ENCODE data around the gene CRK.
"Not testable (repeated sequence)": the region's sequence is repeated elsewhere in the genome, so short reads cannot be mapped to it uniquely, and the experiment has no call there.

Gene CRK

DNA sequence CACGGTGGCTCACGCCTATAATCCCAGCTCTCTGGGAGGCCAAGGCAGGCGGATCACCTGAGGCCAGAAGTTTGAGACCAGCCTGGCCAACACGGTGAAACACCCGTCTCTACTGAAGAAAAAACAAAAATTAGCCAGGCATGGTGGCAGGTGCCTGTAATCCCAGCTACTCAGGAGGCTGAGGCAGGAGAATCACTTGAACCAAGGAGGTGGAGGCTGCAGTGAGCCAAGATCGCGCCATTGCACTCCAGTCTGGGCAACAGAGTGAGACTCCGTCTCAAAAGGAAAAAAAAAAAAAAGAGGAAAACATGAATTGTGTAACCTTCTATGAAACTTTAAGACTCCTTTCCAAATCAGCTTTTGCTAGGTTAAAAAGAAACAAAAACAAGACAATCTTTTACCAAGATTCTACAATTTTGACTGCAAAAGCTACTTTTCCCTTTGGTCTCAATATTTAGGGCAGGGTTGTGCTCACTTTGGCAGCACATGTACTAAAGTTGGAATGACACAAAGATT lies 69.3 kb downstream of the CRK start:
- not testable (repeated sequence) for DNase-seq (ENCODE audit: low spot score)

DNA sequence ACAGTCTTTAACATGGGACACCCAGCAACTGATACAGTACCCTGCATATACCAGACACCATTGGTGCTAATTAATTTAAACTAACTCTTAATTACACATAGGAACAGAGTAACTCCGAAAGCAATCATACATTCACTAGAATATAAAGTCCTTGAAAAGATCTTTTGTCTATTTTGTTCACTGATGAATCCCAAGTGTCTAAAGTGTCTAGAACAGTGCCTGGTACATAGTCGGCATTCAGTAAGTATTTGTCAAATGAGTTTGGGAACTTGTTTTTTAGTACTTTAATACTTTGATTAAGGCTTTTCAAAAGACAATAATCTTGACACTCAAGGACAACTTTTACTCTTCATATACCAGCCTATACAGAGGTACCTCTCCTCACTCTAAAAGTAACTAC lies 69.8 kb downstream of the CRK start:
- no peak for DNase-seq (ENCODE audit: low spot score)

DNA sequence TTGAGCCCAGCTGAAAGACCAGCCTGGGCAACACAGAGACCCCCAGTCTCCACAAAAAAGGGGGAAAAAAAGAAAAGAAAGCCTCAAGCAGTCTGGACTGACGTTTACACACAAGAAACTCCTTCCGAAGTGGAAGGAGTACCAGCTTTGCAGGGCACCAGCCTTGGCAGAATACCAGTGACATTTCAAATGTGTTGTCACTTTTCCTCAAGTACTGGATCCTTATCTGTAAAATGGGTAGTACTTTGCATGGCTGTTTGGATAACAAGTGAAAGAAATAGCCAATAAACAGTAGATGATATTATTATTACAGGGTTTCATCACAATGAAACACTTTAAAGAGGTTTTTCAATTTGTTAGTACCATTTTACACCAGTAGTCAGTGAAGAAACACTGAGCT lies 70.2 kb downstream of the CRK start:
- DNase-seq (ENCODE audit: low spot score) = no peak

- no peak for DNase-seq (ENCODE audit: low spot score)
Measured at GRCh38 chr17:1384905-1385435, 71.1 kb downstream of the CRK start.

DNA sequence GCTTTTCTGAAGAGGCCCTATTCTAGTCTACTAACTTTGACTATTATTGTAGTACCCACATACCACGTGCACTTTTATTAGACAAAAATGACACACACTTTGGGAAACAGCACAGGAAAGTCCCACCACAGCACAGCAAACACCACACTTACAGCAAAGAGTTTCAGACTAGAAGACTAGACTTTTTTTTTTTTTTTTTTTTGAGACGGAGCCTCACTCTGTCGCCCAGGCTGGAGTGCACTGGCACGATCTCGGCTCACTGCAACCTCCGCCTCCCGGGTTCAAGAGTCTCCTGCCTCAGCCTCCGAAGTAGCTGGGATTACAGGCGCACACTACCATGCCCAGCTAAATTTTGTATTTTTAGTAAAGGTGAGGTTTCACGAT lies 76.1 kb downstream of the CRK start:
- DNase-seq (ENCODE audit: low spot score) = no peak

GRCh38 chr17:1379208-1379929 lies 76.7 kb downstream of the CRK start:
- DNase-seq (ENCODE audit: low spot score) = no peak

DNA sequence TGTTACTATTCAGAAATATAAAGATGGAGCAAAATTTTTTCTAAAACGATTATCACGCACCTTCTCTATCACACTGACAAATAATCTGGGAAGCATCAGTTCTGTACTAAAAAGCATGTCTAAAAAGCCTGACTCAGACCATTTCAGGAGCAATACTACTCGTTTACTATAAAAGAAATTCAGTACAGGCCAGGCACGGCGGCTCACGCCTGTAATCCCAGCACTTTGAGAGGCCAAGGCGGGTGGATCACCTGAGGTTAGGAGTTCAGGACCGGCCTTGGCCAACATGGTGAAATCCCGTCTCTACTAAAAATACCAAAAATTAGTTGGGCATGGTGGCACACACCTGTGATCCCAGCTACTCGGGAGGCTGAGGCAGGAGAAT lies 77.6 kb downstream of the CRK start:
- not testable (repeated sequence) for DNase-seq (ENCODE audit: low spot score)

DNA sequence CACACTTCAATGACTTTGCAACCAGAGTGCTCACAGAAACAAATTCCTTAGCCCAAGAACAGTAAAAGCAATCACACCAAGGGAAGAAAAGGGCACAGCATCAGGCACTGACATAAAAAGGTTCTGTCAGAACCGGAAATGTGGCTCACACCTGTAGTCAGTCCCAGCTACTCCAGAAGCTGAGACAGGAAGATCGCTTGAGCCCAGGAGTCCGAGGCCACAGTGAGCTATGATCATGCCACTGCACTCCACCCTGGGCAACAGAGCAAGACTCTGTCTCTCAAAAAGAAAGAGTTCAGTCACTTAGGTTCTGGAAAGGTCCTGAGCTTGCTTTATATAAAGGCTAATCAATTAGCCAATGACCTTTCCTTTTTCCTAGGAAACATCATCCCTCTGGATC lies 78.7 kb downstream of the CRK start:
- no peak for DNase-seq (ENCODE audit: low spot score)

DNA sequence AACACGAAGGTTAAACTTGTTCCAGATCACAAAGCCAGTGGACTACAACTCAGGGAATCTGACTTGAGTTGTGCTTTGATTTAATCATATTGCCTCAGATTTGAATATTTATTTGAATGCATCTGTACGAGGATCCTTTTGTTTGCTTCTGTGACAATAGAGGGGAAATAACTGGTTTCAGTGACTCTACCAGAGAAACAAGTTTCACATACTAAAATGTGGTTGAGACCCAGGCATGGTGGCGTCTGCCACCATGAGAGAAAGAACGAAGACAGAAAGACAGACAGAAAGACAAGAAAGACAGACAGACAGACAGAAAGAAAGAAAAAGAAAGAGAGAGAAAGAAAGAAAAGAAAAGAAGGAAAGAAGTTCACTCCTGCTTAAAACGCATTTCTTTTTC lies 80.0 kb downstream of the CRK start:
- no peak for DNase-seq (ENCODE audit: low spot score)

- no peak for DNase-seq (ENCODE audit: low spot score)
Measured at GRCh38 chr17:1375615-1376014, 80.4 kb downstream of the CRK start.

GRCh38 chr17:1374431-1375177 lies 81.4 kb downstream of the CRK start:
- DNase-seq (ENCODE audit: low spot score) = no peak

- DNase-seq (ENCODE audit: low spot score) = no peak
Measured at GRCh38 chr17:1373707-1374237, 82.3 kb downstream of the CRK start.

DNA sequence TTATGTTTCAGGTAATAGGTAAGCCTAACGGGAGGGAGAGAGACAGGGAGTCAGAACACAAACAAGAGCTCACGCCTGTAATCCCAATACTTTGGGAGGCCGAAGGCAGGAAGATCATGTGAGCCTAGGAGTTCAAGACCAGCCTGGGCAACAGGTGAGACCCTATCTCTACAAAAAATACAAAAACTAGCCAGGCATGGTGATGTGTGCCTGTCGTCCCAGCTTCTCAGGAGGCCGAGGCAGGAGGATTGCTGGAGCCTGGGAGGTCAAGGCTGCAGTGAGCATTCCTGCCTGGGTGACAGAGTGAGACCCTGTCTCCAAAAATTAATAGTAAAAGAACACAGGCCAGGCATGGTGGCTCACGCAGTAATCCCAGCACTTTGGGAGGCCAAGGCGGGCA lies 83.4 kb downstream of the CRK start:
- DNase-seq (ENCODE audit: low spot score) = no peak

DNA sequence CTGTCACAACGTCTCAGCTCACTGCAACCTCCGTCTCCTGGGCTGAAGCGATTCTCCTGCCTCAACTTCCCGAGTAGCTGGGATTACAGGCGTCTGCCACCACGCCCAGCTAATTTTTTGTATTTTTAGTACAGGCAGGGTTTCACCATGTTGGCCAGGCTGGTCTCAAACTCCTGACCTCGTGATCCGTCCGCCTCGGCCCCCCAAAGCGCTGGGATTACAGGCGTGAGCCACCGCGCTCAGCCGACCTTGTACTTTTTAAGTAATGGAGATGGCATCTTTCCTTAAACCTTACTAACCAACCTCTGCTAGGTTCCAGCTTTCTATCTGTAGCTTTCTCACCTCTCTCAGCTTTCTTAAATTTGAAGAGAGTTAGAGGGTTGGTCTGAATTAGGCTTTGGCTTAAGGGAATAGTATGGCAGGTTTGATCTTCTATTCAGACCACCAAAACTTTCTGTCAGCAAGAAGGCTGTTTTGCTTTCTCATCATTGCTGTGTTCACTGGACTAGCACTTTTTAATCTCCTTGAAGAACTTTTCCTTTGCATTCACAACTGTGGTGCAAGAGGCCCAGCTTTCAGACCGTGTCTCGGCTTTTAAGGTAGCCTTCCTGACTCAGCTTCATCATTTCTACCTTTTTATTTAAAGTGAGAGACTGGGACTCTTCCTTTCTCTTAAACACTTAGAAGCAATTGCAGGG lies 84.0 kb downstream of the CRK start:
- DNase-seq (ENCODE audit: low spot score) = no peak

Data from left forelimb (tissue), 1 donor.